GM12892 (cell line): Measurements from ENCODE around the gene NUBPL.

ENCODE experiments used
- POLR2A ChIP-seq: IDR thresholded peaks from 2 replicates; pipeline ENCODE4 v1.6.1; 2011; ENCODE audit warnings: low read depth, low read length, control low read depth
- POLR2AphosphoS5 ChIP-seq: IDR thresholded peaks from 2 replicates; pipeline ENCODE4 v1.6.1; 2011; ENCODE audit warnings: low read depth, low read length, control low read depth

DNA sequence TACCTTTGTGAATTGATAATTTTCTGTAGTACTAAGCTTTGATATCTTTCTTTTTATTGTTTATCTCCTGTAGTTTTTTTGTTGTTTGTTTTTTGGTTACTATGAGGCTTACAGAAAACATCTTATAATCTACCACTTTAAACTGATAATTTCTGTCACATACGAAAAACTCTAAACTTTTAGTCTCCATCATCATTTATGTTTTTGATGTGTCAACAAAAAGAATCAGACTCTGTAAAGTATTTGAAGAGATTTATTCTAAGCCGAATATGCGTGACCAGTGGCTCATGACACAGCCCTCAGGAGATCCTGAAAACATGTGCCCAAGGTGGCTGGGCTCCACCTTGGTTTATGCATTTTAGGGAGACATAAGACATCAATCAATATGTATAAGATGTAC lies 348.8 kb downstream of the NUBPL start:
- TF ChIP-seq POLR2A (no peak), POLR2AphosphoS5 (no peak)
